GM19023 (cell line): Measurements from ENCODE around the gene YDJC.
"Not testable (repeated sequence)": the region's sequence is repeated elsewhere in the genome, so short reads cannot be mapped to it uniquely, and the experiment has no call there.

Source experiments
- ATAC-seq: cut with Tn5 transposase; IDR thresholded peaks from one replicate; pipeline ENCODE4 v1.9.1; 2021; ENCODE audit warnings: mild to moderate bottlenecking, moderate library complexity; ENCODE audit not compliant: unreplicated experiment

YDJC gene

GRCh38 chr22:21652010-21652546, 22.3 kb upstream of the YDJC start:
- ATAC-seq, result peak; percentile 85

- peak; percentile 21 for ATAC-seq
Observed at GRCh38 chr22:21651521-21652009, 21.7 kb upstream of the YDJC start.

- ATAC-seq, result no peak
Observed at GRCh38 chr22:21650823-21651520, 21.1 kb upstream of the YDJC start.

GRCh38 chr22:21650280-21650679, 20.5 kb upstream of the YDJC start:
- no peak for ATAC-seq

GRCh38 chr22:21646608-21647590, 17.1 kb upstream of the YDJC start:
- no peak for ATAC-seq

- not testable (repeated sequence) for ATAC-seq
Observed at GRCh38 chr22:21645513-21645912, 15.7 kb upstream of the YDJC start.

- ATAC-seq, result no peak
Observed at GRCh38 chr22:21643533-21644357, 13.9 kb upstream of the YDJC start.

GRCh38 chr22:21642584-21643448, 13.0 kb upstream of the YDJC start:
- ATAC-seq, result no peak

GRCh38 chr22:21641789-21642583, 12.2 kb upstream of the YDJC start, which contains the start of gene SDF2L1:
Gene SDF2L1 (plus strand): TSS chr22:21642302. CDS start chr22:21642337, 35 bp downstream.
- peak; percentile 94 for ATAC-seq

- no peak for ATAC-seq
Observed at GRCh38 chr22:21641417-21641788, 11.6 kb upstream of the YDJC start.

- ATAC-seq, result no peak
Observed at GRCh38 chr22:21640810-21641209, 11.0 kb upstream of the YDJC start.

- no peak for ATAC-seq
Observed at GRCh38 chr22:21639359-21639758, 9.5 kb upstream of the YDJC start.

- not testable (repeated sequence) for ATAC-seq
Observed at GRCh38 chr22:21637450-21637849, 7.6 kb upstream of the YDJC start.

- ATAC-seq, result no peak
Observed at GRCh38 chr22:21636629-21637218, 6.9 kb upstream of the YDJC start.

GRCh38 chr22:21635771-21636510, 6.1 kb upstream of the YDJC start:
- no peak for ATAC-seq

GRCh38 chr22:21634844-21635243, 5.0 kb upstream of the YDJC start:
- ATAC-seq, result no peak

GRCh38 chr22:21634081-21634480, 4.3 kb upstream of the YDJC start:
- ATAC-seq, result no peak

- ATAC-seq, result no peak
Observed at GRCh38 chr22:21633481-21633880, 3.7 kb upstream of the YDJC start.
